Duodenal mucosa (tissue), 2 donors: ENCODE results near the gene DNAH11.
"Not testable (repeated sequence)": the region's sequence is repeated elsewhere in the genome, so short reads cannot be mapped to it uniquely, and the experiment has no call there.

Source experiments
- H3K27ac ChIP-seq: one replicate; pipeline ENCODE4 v1.7.0; 2013; ENCODE audit warnings: low read depth, low read length
- H3K27me3 ChIP-seq, 2 donors: one replicate each; pipeline ENCODE4 v1.7.0; 2013; ENCODE audit warnings: low read length in 2 of 2, control low read depth in 1 of 2; ENCODE audit not compliant: insufficient read depth in 2 of 2, control insufficient read depth in 1 of 2
- H3K36me3 ChIP-seq, 2 donors: one replicate each; pipeline ENCODE4 v1.7.0; 2013; ENCODE audit warnings: low read length in 2 of 2, control low read depth in 1 of 2; ENCODE audit not compliant: insufficient read depth in 2 of 2, control insufficient read depth in 1 of 2
- H3K4me1 ChIP-seq, 2 donors: one replicate each; pipeline ENCODE4 v1.7.0; 2013; ENCODE audit warnings: low read length in 2 of 2, control low read depth in 1 of 2; ENCODE audit not compliant: insufficient read depth in 2 of 2, control insufficient read depth in 1 of 2
- H3K4me3 ChIP-seq, 2 donors: one replicate each; pipeline ENCODE4 v1.7.0; 2013; ENCODE audit warnings: low read length in 2 of 2, low read depth in 1 of 2
- H3K9ac ChIP-seq, 2 donors: one replicate each; pipeline ENCODE4 v1.7.0; 2013; ENCODE audit warnings: low read length in 2 of 2, low read depth in 1 of 2
- H3K9me3 ChIP-seq, 2 donors: one replicate each; pipeline ENCODE4 v1.7.0; 2013; ENCODE audit warnings: low read length in 2 of 2, control low read depth in 1 of 2; ENCODE audit not compliant: control insufficient read depth in 1 of 2

Gene DNAH11

GRCh38 chr7:21866731-21867130 is 323.9 kb downstream of the DNAH11 start:
- Histone ChIP-seq H3K4me1 (peaks cover 5 to 9% of the 10 kb centered on the region in 2 donors), H3K27ac (no peak overlapping the region), H3K4me3 (no peak overlapping the region), H3K9ac (no peak overlapping the region), H3K27me3 (no peaks in the 10 kb centered on the region), H3K9me3 (no peaks in the 10 kb centered on the region), H3K36me3 (no peaks in the 10 kb centered on the region)

DNA sequence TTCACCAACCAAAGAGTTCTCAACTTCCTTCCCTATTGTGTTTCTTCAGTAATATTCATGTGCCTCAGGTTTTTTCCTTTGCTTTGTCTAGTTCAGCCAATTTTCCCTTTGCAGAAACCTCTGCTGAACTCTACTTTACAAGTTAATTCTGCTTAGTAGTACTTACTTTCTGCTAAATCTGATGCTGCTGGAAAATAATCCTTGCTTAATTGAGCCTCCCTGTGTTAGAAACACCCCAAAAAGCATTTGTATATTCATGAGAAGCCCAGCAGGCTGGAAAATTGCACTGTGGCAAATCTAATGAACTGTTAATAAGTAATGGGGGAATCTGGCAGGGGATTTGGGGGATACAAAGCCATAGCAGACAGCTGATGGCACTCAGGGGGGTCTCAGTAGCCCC is 324.4 kb downstream of the DNAH11 start:
- Histone ChIP-seq H3K9ac (no peak overlapping the region), H3K36me3 (no peaks in the 10 kb centered on the region), H3K27me3 (no peaks in the 10 kb centered on the region), H3K27ac (no peak overlapping the region), H3K9me3 (no peaks in the 10 kb centered on the region), H3K4me1 (peaks cover 5 to 9% of the 10 kb centered on the region in 2 donors), H3K4me3 (no peak overlapping the region)

DNA sequence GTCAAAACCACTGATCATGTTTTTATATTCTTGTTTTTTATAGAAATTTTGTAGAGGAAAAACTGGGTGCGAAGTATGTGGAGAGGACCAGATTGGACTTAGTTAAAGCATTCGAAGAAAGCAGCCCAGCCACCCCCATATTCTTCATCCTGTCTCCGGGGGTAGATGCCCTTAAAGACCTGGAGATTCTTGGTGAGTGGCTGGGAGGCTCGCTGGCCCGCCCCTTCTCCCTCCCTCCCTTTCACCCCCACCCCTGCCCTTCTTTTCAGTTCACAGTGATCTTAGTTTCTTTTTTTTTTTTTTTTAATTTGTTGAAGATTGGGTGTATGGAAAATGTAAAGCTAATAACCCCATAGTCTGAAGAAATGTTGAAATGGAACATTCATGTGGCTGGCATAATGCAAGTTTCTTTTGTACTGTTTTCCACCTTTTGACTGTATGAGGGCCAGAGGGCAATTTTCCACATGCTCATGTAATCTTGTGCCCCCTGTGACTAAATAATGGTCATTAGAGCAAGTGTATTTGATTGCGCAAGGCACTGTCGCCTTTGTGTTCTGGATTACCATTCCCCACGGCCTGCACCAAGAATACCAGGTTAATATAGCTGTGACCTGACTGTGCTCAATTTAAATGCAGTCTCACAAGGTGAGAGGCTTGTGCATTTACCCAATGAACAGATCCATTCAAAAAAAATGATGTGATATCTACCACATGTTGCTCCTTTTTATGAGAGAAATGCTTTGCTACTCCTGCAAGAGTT is 325.2 kb downstream of the DNAH11 start:
- Histone ChIP-seq H3K9me3 (no peaks in the 10 kb centered on the region), H3K4me3 (no peak overlapping the region), H3K27ac (no peak overlapping the region), H3K4me1 (peaks cover 5 to 9% of the 10 kb centered on the region in 2 donors), H3K27me3 (no peaks in the 10 kb centered on the region), H3K36me3 (no peaks in the 10 kb centered on the region), H3K9ac (no peak overlapping the region)

- H3K9me3 ChIP-seq, result no peaks in the 10 kb centered on the region
- H3K4me1 ChIP-seq, result peaks cover 5 to 9% of the 10 kb centered on the region in 2 donors
- no peak overlapping the region for H3K4me3 ChIP-seq
- no peaks in the 10 kb centered on the region for H3K27me3 ChIP-seq
- H3K9ac ChIP-seq, result no peak overlapping the region
- H3K36me3 ChIP-seq, result no peaks in the 10 kb centered on the region
- H3K27ac ChIP-seq, result no peak overlapping the region
Observed at GRCh38 chr7:21868576-21868850, 325.7 kb downstream of the DNAH11 start.

- no peaks in the 10 kb centered on the region for H3K36me3 ChIP-seq
- H3K27ac ChIP-seq, result no peak overlapping the region
- peaks cover 5 to 9% of the 10 kb centered on the region in 2 donors for H3K4me1 ChIP-seq
- H3K4me3 ChIP-seq, result no peak overlapping the region
- no peaks in the 10 kb centered on the region for H3K27me3 ChIP-seq
- H3K9me3 ChIP-seq, result no peaks in the 10 kb centered on the region
- H3K9ac ChIP-seq, result no peak overlapping the region
Observed at GRCh38 chr7:21869785-21870402, 327.1 kb downstream of the DNAH11 start.

- Histone ChIP-seq H3K27ac (no peak overlapping the region), H3K27me3 (no peaks in the 10 kb centered on the region), H3K9me3 (no peaks in the 10 kb centered on the region), H3K36me3 (no peaks in the 10 kb centered on the region), H3K9ac (no peak overlapping the region), H3K4me3 (no peak overlapping the region), H3K4me1 (no peaks in the 10 kb centered on the region)
Observed at GRCh38 chr7:21883069-21883468, 340.2 kb downstream of the DNAH11 start.

GRCh38 chr7:21883501-21883900 is 340.7 kb downstream of the DNAH11 start:
- not testable (repeated sequence) for H3K4me3 ChIP-seq, H3K27me3 ChIP-seq, H3K4me1 ChIP-seq, H3K9ac ChIP-seq, H3K36me3 ChIP-seq, H3K27ac ChIP-seq, H3K9me3 ChIP-seq

- no peak overlapping the region for H3K4me3 ChIP-seq
- no peaks in the 10 kb centered on the region for H3K36me3 ChIP-seq
- no peaks in the 10 kb centered on the region for H3K4me1 ChIP-seq
- H3K9ac ChIP-seq, result no peak overlapping the region
- no peaks in the 10 kb centered on the region for H3K9me3 ChIP-seq
- no peaks in the 10 kb centered on the region for H3K27me3 ChIP-seq
- no peak overlapping the region for H3K27ac ChIP-seq
Observed at GRCh38 chr7:21884496-21884895, 341.7 kb downstream of the DNAH11 start.

GRCh38 chr7:21886396-21886795 is 343.6 kb downstream of the DNAH11 start:
- no peak overlapping the region for H3K4me3 ChIP-seq
- H3K27ac ChIP-seq, result no peak overlapping the region
- H3K9ac ChIP-seq, result no peak overlapping the region
- no peaks in the 10 kb centered on the region for H3K4me1 ChIP-seq
- H3K36me3 ChIP-seq, result no peaks in the 10 kb centered on the region
- no peaks in the 10 kb centered on the region for H3K27me3 ChIP-seq
- no peaks in the 10 kb centered on the region for H3K9me3 ChIP-seq

GRCh38 chr7:21887353-21887752 is 344.5 kb downstream of the DNAH11 start:
- no peak overlapping the region for H3K4me3 ChIP-seq
- H3K9me3 ChIP-seq, result no peaks in the 10 kb centered on the region
- no peaks in the 10 kb centered on the region for H3K27me3 ChIP-seq
- H3K36me3 ChIP-seq, result no peaks in the 10 kb centered on the region
- H3K4me1 ChIP-seq, result no peaks in the 10 kb centered on the region
- H3K9ac ChIP-seq, result no peak overlapping the region
- H3K27ac ChIP-seq, result no peak overlapping the region
